ENCODE data around the gene AMZ2. TPM values are rescaled to one million over a fixed set of nuclear protein-coding genes. Genes with fewer than 3 reads are reported as not detected.
"Not testable (repeated sequence)": the region's sequence is repeated elsewhere in the genome, so short reads cannot be mapped to it uniquely, and the experiment has no call there.

Gene AMZ2
- total RNA-seq, 2 donors from 2014 or later = 185 to 224 TPM

DNA sequence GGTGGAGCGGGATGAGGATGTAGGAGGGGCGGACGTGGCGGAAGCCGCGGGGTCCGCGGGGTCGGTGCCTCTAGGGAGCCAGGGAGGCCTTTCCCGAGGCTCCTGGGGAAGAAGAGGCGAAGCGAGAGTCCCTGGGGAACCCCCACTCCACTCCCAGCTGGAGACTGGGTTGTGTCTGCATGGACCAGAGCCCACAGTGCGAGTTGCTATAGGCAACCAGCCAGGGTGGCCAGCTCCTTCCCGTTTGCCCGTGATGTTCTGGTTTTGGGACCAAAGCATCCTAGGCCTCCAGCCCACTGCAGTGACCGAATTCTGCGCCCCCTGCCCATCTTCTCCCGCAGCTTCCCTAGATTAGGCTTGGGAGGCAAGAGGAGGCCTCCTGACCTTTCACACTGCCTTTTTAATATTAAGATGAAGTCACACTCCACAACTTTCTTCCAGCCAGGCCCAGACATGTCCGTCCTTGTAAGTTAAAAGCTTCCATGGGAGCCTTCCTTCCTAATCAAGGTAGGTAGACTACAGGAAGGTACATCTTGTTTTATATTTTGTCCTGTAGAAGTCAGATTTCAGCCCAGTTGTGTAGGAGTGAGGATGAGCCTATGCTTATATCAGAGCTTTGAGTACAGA lies 469 bp downstream of the AMZ2 start:
- Mint-ChIP-seq H3K4me3 (peak overlapping the region; percentile 92 to 100), H3K27me3 (ENCODE audit: low read depth) (no peaks in the 10 kb centered on the region), H3K4me1 (ENCODE audit: low read depth) (peaks cover 49% of the 10 kb centered on the region), H3K9me3 (no peaks in the 10 kb centered on the region), H3K27ac (peak overlapping the region; percentile 100), H3K36me3 (ENCODE audit: insufficient read depth in 2 of 2) (peaks cover 10 to 27% of the 10 kb centered on the region in 2 donors)
- DNase-seq (no peak), ATAC-seq (replicated peaks in 1 of 2) (peak; percentile 30 to 42)

DNA sequence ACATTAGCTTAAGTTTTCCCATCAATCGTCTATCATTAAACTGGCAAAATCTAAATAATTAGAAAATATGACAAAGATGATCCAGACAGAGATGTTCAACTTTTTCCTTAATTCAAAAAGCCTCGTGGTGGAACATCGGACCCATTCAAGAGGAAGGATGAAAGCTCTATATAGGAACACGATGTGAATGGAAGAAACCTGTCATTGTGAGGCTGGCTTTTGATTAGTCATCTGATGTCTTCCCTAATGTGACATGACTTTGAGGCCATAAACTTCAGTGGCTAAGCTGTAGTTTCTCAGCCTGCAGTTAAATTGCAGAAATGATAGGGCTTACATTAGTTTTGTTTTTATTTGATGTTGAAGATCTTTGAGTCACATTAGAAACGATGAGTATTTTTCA lies 1.0 kb downstream of the AMZ2 start:
- peaks cover 12 to 28% of the 10 kb centered on the region in 2 donors for H3K36me3 Mint-ChIP-seq (ENCODE audit: insufficient read depth in 2 of 2)

GRCh38 chr17:68249354-68249765 lies 1.5 kb downstream of the AMZ2 start:
- peaks cover 60% of the 10 kb centered on the region for H3K4me1 Mint-ChIP-seq (ENCODE audit: low read depth)
- no peak for DNase-seq
- H3K27me3 Mint-ChIP-seq (ENCODE audit: low read depth) = no peaks in the 10 kb centered on the region

More for the DNA sequence above, 1.0 kb downstream of the AMZ2 start:
- H3K4me1 Mint-ChIP-seq (ENCODE audit: low read depth) = peaks cover 55% of the 10 kb centered on the region
- no peaks in the 10 kb centered on the region for H3K27me3 Mint-ChIP-seq (ENCODE audit: low read depth)
- ATAC-seq (replicated peaks in 1 of 2) (peak; percentile 17 to 39), DNase-seq (peak in 1 of 2 donors; percentile 35)
- no peaks in the 10 kb centered on the region for H3K9me3 Mint-ChIP-seq
- peak overlapping the region; percentile 92 to 100 for H3K4me3 Mint-ChIP-seq
- H3K27ac Mint-ChIP-seq = peak overlapping the region; percentile 100

DNA sequence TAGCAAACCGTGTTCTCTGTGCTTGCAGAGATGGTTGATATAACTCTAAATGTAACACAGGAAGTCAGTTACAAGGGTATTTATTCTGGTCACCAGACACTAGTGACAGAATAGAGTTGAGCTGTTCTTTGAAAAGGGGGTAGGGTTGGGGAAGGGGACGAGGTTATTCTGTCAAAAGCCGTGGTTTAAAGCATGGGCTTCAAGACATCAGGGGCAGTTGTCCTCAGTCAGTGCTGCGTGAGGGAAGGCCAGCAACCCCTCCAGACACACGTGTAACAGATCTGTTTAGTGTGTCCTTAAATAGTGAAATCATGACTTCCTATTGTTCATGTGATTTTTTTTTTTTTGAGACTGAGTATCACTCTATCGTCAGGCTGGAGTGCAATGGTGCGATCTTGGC lies 5.6 kb downstream of the AMZ2 start:
- not testable (repeated sequence) for H3K27me3 Mint-ChIP-seq (ENCODE audit: low read depth); H3K9me3 Mint-ChIP-seq; DNase-seq
- Mint-ChIP-seq H3K4me3 (peak overlapping the region; percentile 49 to 85), H3K36me3 (ENCODE audit: insufficient read depth in 2 of 2) (peaks cover 17 to 58% of the 10 kb centered on the region in 2 donors), H3K4me1 (ENCODE audit: low read depth) (peaks cover 80% of the 10 kb centered on the region), H3K27ac (peak overlapping the region; percentile 96)
- peak in 1 of 2 donors; percentile 16 for ATAC-seq (replicated peaks in 1 of 2)

More at GRCh38 chr17:68249354-68249765, 1.5 kb downstream of the AMZ2 start:
- H3K27ac Mint-ChIP-seq = peak overlapping the region; percentile 100
- H3K36me3 Mint-ChIP-seq (ENCODE audit: insufficient read depth in 2 of 2) = peaks cover 14 to 33% of the 10 kb centered on the region in 2 donors
- H3K4me3 Mint-ChIP-seq = peak overlapping the region; percentile 92 to 100
- ATAC-seq (replicated peaks in 1 of 2) = no peak
- no peaks in the 10 kb centered on the region for H3K9me3 Mint-ChIP-seq

- no peaks in the 10 kb centered on the region for H3K27me3 Mint-ChIP-seq (ENCODE audit: low read depth)
- H3K4me3 Mint-ChIP-seq = peak overlapping the region; percentile 52 to 85
- H3K27ac Mint-ChIP-seq = peak overlapping the region; percentile 96
- peaks cover 15 to 53% of the 10 kb centered on the region in 2 donors for H3K36me3 Mint-ChIP-seq (ENCODE audit: insufficient read depth in 2 of 2)
- DNase-seq (no peak), ATAC-seq (replicated peaks in 1 of 2) (no peak)
- H3K9me3 Mint-ChIP-seq = no peaks in the 10 kb centered on the region
- peaks cover 80% of the 10 kb centered on the region for H3K4me1 Mint-ChIP-seq (ENCODE audit: low read depth)
Observed at GRCh38 chr17:68255151-68255550, 7.3 kb downstream of the AMZ2 start.

DNA sequence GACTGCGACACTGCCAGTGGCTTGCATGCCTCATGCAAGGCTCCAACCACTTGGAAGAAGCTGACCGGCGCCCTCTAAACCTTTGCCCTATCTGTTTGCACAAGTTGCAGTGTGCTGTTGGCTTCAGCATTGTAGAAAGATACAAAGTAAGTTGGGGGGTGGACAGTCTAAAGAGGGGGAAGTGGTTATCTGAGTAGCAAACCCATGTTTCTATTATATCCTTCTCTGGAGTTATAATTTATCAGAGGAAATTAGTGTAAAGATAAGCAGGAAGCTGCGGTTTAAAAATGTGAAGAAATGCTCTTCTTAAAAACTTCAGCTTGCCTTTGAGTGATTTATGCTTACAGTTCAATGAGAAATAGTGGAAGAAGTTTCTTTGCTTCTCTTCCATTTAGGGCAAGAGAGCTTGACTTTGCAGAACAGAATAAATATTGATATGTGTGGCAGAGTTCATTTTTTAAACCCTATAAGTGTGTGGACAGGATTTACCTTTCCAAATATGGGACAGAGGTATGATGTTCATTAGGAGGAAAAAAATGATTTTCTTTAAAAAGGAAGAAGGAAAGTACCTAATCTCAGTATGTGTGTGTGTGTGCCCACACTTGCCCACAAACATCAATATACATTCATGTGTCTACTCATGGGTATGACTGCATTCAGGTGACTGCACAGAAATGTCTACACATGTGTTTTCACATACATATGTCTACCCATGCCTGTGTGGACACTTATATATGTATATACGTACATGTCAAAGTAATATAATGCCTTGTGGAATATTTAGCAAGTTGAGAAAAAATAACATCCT lies 8.1 kb downstream of the AMZ2 start:
- Mint-ChIP-seq H3K9me3 (no peaks in the 10 kb centered on the region), H3K27me3 (ENCODE audit: low read depth) (no peaks in the 10 kb centered on the region), H3K27ac (peak overlapping the region; percentile 96), H3K4me3 (peak overlapping the region; percentile 52 to 85), H3K36me3 (ENCODE audit: insufficient read depth in 2 of 2) (peaks cover 18 to 55% of the 10 kb centered on the region in 2 donors), H3K4me1 (ENCODE audit: low read depth) (peaks cover 83% of the 10 kb centered on the region)
- ATAC-seq (replicated peaks in 1 of 2) (peak; percentile 81), DNase-seq (peak in 1 of 2 donors; percentile 60)

DNA sequence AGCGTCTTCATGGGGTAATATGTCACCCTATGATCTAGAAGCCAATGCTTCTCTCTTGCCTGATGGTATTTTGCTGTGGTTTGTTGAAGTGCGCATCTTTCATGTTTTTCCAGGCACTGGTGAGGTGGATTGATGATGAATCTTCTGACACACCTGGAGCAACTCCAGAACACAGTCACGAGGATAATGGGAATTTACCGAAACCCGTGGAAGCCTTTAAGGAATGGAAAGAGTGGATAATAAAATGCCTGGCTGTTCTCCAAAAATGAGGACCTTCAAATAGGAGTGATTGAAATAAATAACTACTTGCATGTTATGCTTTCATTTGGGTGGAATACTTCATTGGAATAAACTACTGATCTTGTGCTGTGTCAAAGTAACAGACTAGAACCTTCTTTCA lies 8.9 kb downstream of the AMZ2 start:
- H3K9me3 Mint-ChIP-seq; ATAC-seq (replicated peaks in 1 of 2); DNase-seq; H3K27me3 Mint-ChIP-seq (ENCODE audit: low read depth): not testable (repeated sequence)
- peaks cover 18 to 50% of the 10 kb centered on the region in 2 donors for H3K36me3 Mint-ChIP-seq (ENCODE audit: insufficient read depth in 2 of 2)
- peaks cover 87% of the 10 kb centered on the region for H3K4me1 Mint-ChIP-seq (ENCODE audit: low read depth)
- peak overlapping the region; percentile 96 for H3K27ac Mint-ChIP-seq
- H3K4me3 Mint-ChIP-seq = peak overlapping the region; percentile 32 to 85

- H3K4me3 Mint-ChIP-seq = peak overlapping the region; percentile 74 to 85
- ATAC-seq (replicated peaks in 1 of 2) = peak; percentile 41 to 51
- H3K27ac Mint-ChIP-seq = peak overlapping the region; percentile 96
- H3K4me1 Mint-ChIP-seq (ENCODE audit: low read depth) = peaks cover 89% of the 10 kb centered on the region
- H3K9me3 Mint-ChIP-seq = no peaks in the 10 kb centered on the region
- no peaks in the 10 kb centered on the region for H3K27me3 Mint-ChIP-seq (ENCODE audit: low read depth)
- no peak for DNase-seq
- H3K36me3 Mint-ChIP-seq (ENCODE audit: insufficient read depth in 2 of 2) = peaks cover 17 to 42% of the 10 kb centered on the region in 2 donors
Observed at GRCh38 chr17:68257934-68258333, 10.1 kb downstream of the AMZ2 start.

DNA sequence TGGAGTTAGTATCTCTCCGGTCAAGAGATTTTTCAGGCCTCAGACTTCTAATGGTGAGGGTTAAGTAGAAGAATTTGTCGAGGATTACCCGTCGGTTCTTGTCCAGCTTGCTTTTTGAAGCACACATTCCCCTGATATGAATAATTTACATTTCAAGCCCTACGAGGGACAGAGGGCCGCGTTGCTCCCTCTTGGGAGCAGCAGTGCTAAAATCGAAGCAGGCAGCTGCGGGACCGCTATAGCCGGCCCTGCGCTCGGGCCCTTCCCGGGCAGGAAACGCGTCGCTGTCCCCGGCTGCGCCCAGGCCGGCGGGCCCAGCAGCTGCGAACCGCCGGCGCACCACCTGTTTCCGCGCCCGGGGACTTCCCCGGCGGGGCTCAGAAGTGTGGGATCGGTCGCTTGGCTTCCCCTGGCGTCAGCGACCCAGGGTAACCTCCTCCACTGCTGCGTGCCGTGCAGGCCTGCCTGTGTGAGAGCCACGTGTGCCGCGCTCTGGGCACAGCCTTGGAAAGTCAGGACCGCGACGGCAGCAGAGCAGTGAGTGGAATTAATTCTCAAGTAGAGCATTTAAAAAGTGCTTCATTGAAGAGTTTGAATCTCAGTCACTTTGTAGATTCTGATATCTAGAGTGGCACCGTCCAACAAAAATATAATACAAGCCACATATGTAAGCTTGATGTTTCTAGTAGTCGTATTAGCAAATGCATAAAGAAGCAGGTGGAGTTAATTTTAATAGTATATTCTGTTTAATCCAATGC lies 11.2 kb downstream of the AMZ2 start:
- H3K27me3 Mint-ChIP-seq (ENCODE audit: low read depth); H3K9me3 Mint-ChIP-seq: not testable (repeated sequence)
- peaks cover 85% of the 10 kb centered on the region for H3K4me1 Mint-ChIP-seq (ENCODE audit: low read depth)
- peak overlapping the region; percentile 96 for H3K27ac Mint-ChIP-seq
- peaks cover 11 to 35% of the 10 kb centered on the region in 2 donors for H3K36me3 Mint-ChIP-seq (ENCODE audit: insufficient read depth in 2 of 2)
- peak; percentile 74 to 77 for ATAC-seq (replicated peaks in 1 of 2)
- DNase-seq = peak; percentile 66 to 81
- H3K4me3 Mint-ChIP-seq = peak overlapping the region; percentile 74 to 83

DNA sequence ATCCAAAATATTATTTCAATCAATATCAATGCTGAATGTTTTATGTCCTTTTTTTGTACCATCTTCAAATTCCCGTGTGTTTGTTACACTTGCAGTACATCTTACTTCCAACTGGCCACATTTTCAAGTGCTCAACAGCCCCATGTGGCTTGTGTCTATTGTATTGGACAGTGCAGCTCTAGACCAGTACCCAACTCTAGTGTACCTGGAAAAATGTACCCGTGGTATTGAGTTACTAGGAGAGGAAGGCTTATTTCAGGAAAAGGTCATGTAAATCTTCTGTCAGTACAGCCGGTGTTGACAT lies 11.8 kb downstream of the AMZ2 start:
- H3K27ac Mint-ChIP-seq = peak overlapping the region; percentile 60
- H3K27me3 Mint-ChIP-seq (ENCODE audit: low read depth); ATAC-seq (replicated peaks in 1 of 2); DNase-seq; H3K9me3 Mint-ChIP-seq: not testable (repeated sequence)
- H3K36me3 Mint-ChIP-seq (ENCODE audit: insufficient read depth in 2 of 2) = peaks cover 9 to 30% of the 10 kb centered on the region in 2 donors
- H3K4me3 Mint-ChIP-seq = peak overlapping the region; percentile 74 to 83
- H3K4me1 Mint-ChIP-seq (ENCODE audit: low read depth) = peaks cover 80% of the 10 kb centered on the region

GRCh38 chr17:68260051-68260762 lies 12.4 kb downstream of the AMZ2 start:
- no peak for DNase-seq

DNA sequence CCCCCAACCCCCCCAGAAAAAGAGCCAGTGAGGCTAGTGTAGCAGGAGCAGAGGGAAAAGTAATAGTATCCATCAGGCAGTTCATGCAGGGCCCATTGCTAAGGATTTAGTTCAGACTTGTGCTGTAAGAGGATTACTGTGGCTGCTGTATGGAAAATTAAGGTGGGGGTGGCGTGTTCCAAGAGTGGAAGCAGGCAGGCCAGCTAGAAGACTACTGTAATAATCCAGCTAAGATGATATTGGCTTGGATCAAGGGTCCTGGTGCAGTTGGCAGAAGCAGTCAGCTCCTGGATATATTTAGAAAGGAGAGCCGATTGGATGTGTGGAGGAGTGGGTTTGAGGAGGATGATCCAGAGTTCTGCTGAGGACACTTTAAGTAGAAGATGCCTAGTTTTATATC lies 14.6 kb downstream of the AMZ2 start:
- H3K4me1 Mint-ChIP-seq (ENCODE audit: low read depth) = peaks cover 51% of the 10 kb centered on the region
- not testable (repeated sequence) for H3K4me3 Mint-ChIP-seq; ATAC-seq (replicated peaks in 1 of 2); H3K9me3 Mint-ChIP-seq; H3K36me3 Mint-ChIP-seq (ENCODE audit: insufficient read depth in 2 of 2); DNase-seq; H3K27ac Mint-ChIP-seq; H3K27me3 Mint-ChIP-seq (ENCODE audit: low read depth)

More at GRCh38 chr17:68260051-68260762, 12.4 kb downstream of the AMZ2 start:
- Mint-ChIP-seq H3K27me3 (ENCODE audit: low read depth) (no peaks in the 10 kb centered on the region), H3K36me3 (ENCODE audit: insufficient read depth in 2 of 2) (peaks cover 8 to 24% of the 10 kb centered on the region in 2 donors), H3K9me3 (no peaks in the 10 kb centered on the region), H3K27ac (peak overlapping the region; percentile 60), H3K4me1 (ENCODE audit: low read depth) (peaks cover 74% of the 10 kb centered on the region), H3K4me3 (peak overlapping the region; percentile 74 to 83)
- no peak for ATAC-seq (replicated peaks in 1 of 2)

Data from activated T-cell treated with anti-CD3 and anti-CD28 coated beads, Interleukin-2, amount 50 U/mL, for 72 hours (primary cell).